ENCODE data around the gene PSMD13. TPM values are rescaled to one million over a fixed set of nuclear protein-coding genes. Genes with fewer than 3 reads are reported as not detected.
A peak's percentile ranks its signal among the peaks of the same experiment; 100 is the strongest.

Gene PSMD13
- total and polyA plus RNA-seq, 2 of the 13 experiments (the other 11 are each of a cell fraction or from before 2014, with no cell fraction given) = 83.0 to 117 TPM

DNA sequence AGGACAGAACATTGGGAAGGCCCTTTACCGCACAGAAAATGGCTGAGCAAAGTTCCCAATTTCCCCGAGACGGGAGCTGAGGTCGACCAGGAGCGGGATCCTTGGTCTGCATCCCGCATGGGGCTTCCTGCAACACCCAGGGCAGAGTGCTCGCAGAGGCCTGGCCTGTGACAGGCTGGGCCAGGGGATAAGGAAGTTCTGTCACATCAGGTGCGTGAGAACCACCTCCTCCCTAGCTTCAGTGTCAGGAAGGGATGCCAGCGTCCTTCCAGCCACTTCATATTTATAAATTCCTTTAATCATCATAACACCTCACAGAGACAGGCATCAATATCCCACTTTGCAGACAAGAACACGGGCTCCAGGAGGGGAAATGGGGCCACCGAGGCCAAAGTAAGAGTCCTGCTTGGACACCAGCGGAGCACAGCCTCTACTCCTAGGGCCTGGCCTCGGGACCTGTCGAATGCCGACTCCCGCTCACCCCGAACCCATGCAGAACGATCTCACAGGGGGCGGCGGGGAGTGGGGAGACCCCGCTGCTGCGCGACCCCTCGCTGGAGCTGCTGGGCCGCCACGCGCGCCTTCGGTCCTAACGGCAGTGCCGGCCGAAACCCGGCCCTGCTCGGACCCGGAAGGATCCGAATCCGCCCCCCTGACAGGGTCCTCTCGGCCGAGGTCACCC, 30.1 kb upstream of the PSMD13 start (continued):
- TF ChIP-seq, protein P1, sequence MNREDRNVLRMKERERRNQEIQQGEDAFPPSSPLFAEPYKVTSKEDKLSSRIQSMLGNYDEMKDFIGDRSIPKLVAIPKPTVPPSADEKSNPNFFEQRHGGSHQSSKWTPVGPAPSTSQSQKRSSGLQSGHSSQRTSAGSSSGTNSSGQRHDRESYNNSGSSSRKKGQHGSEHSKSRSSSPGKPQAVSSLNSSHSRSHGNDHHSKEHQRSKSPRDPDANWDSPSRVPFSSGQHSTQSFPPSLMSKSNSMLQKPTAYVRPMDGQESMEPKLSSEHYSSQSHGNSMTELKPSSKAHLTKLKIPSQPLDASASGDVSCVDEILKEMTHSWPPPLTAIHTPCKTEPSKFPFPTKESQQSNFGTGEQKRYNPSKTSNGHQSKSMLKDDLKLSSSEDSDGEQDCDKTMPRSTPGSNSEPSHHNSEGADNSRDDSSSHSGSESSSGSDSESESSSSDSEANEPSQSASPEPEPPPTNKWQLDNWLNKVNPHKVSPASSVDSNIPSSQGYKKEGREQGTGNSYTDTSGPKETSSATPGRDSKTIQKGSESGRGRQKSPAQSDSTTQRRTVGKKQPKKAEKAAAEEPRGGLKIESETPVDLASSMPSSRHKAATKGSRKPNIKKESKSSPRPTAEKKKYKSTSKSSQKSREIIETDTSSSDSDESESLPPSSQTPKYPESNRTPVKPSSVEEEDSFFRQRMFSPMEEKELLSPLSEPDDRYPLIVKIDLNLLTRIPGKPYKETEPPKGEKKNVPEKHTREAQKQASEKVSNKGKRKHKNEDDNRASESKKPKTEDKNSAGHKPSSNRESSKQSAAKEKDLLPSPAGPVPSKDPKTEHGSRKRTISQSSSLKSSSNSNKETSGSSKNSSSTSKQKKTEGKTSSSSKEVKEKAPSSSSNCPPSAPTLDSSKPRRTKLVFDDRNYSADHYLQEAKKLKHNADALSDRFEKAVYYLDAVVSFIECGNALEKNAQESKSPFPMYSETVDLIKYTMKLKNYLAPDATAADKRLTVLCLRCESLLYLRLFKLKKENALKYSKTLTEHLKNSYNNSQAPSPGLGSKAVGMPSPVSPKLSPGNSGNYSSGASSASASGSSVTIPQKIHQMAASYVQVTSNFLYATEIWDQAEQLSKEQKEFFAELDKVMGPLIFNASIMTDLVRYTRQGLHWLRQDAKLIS (CRISPR knock-in tag; IDR thresholded peaks at IDR 0.05) = peak; percentile 61; the same call in 1 of the 2 replicates
- TF ChIP-seq ZNF563 (CRISPR knock-in tag; IDR thresholded peaks at IDR 0.05) = peak; percentile 77; the same call in 1 of the 2 replicates
- TF ChIP-seq, protein P2, sequence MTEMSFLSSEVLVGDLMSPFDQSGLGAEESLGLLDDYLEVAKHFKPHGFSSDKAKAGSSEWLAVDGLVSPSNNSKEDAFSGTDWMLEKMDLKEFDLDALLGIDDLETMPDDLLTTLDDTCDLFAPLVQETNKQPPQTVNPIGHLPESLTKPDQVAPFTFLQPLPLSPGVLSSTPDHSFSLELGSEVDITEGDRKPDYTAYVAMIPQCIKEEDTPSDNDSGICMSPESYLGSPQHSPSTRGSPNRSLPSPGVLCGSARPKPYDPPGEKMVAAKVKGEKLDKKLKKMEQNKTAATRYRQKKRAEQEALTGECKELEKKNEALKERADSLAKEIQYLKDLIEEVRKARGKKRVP (CRISPR knock-in tag; IDR thresholded peaks at IDR 0.05) = no peak
- no peak for TF ChIP-seq EED (CRISPR knock-in tag; IDR thresholded peaks at IDR 0.05)
- no peak for TF ChIP-seq ZNF549 (CRISPR knock-in tag; IDR thresholded peaks at IDR 0.05)
- TF ChIP-seq FOXJ3 (CRISPR knock-in tag; IDR thresholded peaks at IDR 0.05; ENCODE audit: borderline replicate concordance) = no peak
- 0 out of 2 replicates have a peak, but pooled peaks have one; percentile 0 for TF ChIP-seq ZBTB3 (CRISPR knock-in tag; IDR thresholded peaks at IDR 0.05; ENCODE audit: borderline replicate concordance, low read depth)
- peak; percentile 85; the same call in 1 of the 2 replicates for TF ChIP-seq ZNF446 (CRISPR knock-in tag; IDR thresholded peaks at IDR 0.05)
- TF ChIP-seq, protein P3, sequence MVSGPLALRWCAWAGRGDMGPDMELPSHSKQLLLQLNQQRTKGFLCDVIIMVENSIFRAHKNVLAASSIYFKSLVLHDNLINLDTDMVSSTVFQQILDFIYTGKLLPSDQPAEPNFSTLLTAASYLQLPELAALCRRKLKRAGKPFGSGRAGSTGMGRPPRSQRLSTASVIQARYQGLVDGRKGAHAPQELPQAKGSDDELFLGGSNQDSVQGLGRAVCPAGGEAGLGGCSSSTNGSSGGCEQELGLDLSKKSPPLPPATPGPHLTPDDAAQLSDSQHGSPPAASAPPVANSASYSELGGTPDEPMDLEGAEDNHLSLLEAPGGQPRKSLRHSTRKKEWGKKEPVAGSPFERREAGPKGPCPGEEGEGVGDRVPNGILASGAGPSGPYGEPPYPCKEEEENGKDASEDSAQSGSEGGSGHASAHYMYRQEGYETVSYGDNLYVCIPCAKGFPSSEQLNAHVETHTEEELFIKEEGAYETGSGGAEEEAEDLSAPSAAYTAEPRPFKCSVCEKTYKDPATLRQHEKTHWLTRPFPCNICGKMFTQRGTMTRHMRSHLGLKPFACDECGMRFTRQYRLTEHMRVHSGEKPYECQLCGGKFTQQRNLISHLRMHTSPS (CRISPR knock-in tag; IDR thresholded peaks at IDR 0.05; ENCODE audit: low read depth) = no peak
- peak; percentile 57 for TF ChIP-seq AGO2 (optimal IDR thresholded peaks at IDR 0.05; ENCODE audit: low read depth, low read length)

Data from HepG2 (cell line).